Endothelial cell (in vitro differentiated cells): ENCODE measurements around the gene TMEM205. TPM values are rescaled to one million over a fixed set of nuclear protein-coding genes. Genes with fewer than 3 reads are reported as not detected.

Experiments
- DNase-seq: peaks from one replicate; pipeline ENCODE4 v3.0.0; 2021; ENCODE audit warnings: low spot score
- H3K27ac Mint-ChIP-seq: one replicate; pipeline ENCODE4 v1.8.0; 2021; ENCODE audit warnings: mixed read lengths, inconsistent platforms; ENCODE audit not compliant: unreplicated experiment
- H3K27me3 Mint-ChIP-seq: one replicate; pipeline ENCODE4 v1.8.0; 2021; ENCODE audit warnings: mild to moderate bottlenecking, moderate library complexity, mixed read lengths, inconsistent platforms; ENCODE audit not compliant: unreplicated experiment
- H3K36me3 Mint-ChIP-seq: one replicate; pipeline ENCODE4 v1.8.0; 2021; ENCODE audit warnings: mild to moderate bottlenecking, low read depth, mixed read lengths, inconsistent platforms; ENCODE audit not compliant: unreplicated experiment
- H3K4me1 Mint-ChIP-seq: one replicate; pipeline ENCODE4 v1.8.0; 2021; ENCODE audit warnings: mild to moderate bottlenecking, mixed read lengths, inconsistent platforms; ENCODE audit not compliant: unreplicated experiment
- H3K4me3 Mint-ChIP-seq: one replicate; pipeline ENCODE4 v1.8.0; 2021; ENCODE audit warnings: mild to moderate bottlenecking, mixed read lengths, inconsistent platforms; ENCODE audit not compliant: unreplicated experiment
- H3K9me3 Mint-ChIP-seq: one replicate; pipeline ENCODE4 v1.8.0; 2021; ENCODE audit warnings: mixed read lengths, inconsistent platforms; ENCODE audit not compliant: unreplicated experiment
- CTCF ChIP-seq: fragments of 200-600 bp; sonication (generic); IDR thresholded peaks from one replicate; pipeline ENCODE4 v1.5.0; 2021; ENCODE audit warnings: antibody characterized with exemption; ENCODE audit not compliant: unreplicated experiment
- long read RNA-seq: library from polyadenylated mRNA; unstranded; transcript quantifications from one replicate; pipeline ENCODE4 v2.0.0, GENCODE V29; 2020; ENCODE audit not compliant: unreplicated experiment
- total RNA-seq: library from RNA; stranded (reverse); fragmentation: NEBNext Ultra II Directional; extraction: Animal tissue kit (Norgen Biotek cat#: 25700); gene quantifications from one replicate; pipeline ENCODE4 v1.2.1, GENCODE V29; 2021; ENCODE audit not compliant: unreplicated experiment

The TMEM205 gene
- total RNA-seq, result 68.9 TPM
- long read RNA-seq, transcript TMEM205-203 (2 exons, 1,147 nt), result minor isoform, 7 of 55 reads
- long read RNA-seq, transcript TMEM205-210 (4 exons, 840 nt), result minor isoform, 5 of 55 reads
- long read RNA-seq, transcript TMEM205-216 (4 exons, 792 nt), result major isoform, 36 of 55 reads
- long read RNA-seq, partial matches to known transcripts, result 0 of 55 reads
- long read RNA-seq, other reads (novel, unspliced or antisense), result 2 of 55 reads

- Mint-ChIP-seq H3K4me3 (peak within 1 kb of the TSS; percentile 96), H3K27ac (peak within 1 kb of the TSS; percentile 80), H3K4me1 (peaks cover 23% of the 10 kb centered on the region), H3K9me3 (no peaks in the 10 kb centered on the region), H3K27me3 (peaks cover 14% of the 10 kb centered on the region), H3K36me3 (peaks cover 13% of the 10 kb centered on the region)
- no peak for TF ChIP-seq CTCF
- DNase-seq, result peak; percentile 96
Observed at GRCh38 chr19:11346104-11346940, at the start of gene TMEM205, which contains the start of gene CCDC159. TSS of gene TMEM205 (minus strand) at chr19:11346268. CDS start at chr19:11345619, 649 bp downstream. TSS of gene CCDC159 (plus strand) at chr19:11346519. CDS start at chr19:11346607, 88 bp downstream.

GRCh38 chr19:11390933-11391680 is 45.0 kb upstream of the TMEM205 start:
- Mint-ChIP-seq H3K27me3 (peaks cover 3% of the 10 kb centered on the region), H3K36me3 (peaks cover 3% of the 10 kb centered on the region), H3K9me3 (no peaks in the 10 kb centered on the region), H3K27ac (no peak overlapping the region), H3K4me3 (no peak overlapping the region), H3K4me1 (peaks cover 4% of the 10 kb centered on the region)
- DNase-seq, result no peak
- no peak for TF ChIP-seq CTCF

- no peak for DNase-seq
- Mint-ChIP-seq H3K4me3 (no peak overlapping the region), H3K27ac (no peak overlapping the region), H3K4me1 (peaks cover 4% of the 10 kb centered on the region), H3K36me3 (peaks cover 3% of the 10 kb centered on the region), H3K27me3 (peaks cover 1% of the 10 kb centered on the region), H3K9me3 (no peaks in the 10 kb centered on the region)
- TF ChIP-seq CTCF, result no peak
Observed at GRCh38 chr19:11390359-11390758, 44.3 kb upstream of the TMEM205 start.

- H3K27me3 Mint-ChIP-seq, result peaks cover 4% of the 10 kb centered on the region
- H3K9me3 Mint-ChIP-seq, result no peaks in the 10 kb centered on the region
- no peak overlapping the region for H3K4me3 Mint-ChIP-seq
- no peak overlapping the region for H3K27ac Mint-ChIP-seq
- no peak for DNase-seq
- TF ChIP-seq CTCF, result no peak
- no peaks in the 10 kb centered on the region for H3K36me3 Mint-ChIP-seq
- peaks cover 4% of the 10 kb centered on the region for H3K4me1 Mint-ChIP-seq
Observed at GRCh38 chr19:11387162-11388034, 41.3 kb upstream of the TMEM205 start.
